ENCODE data around the gene SUMO2. TPM values are rescaled to one million over a fixed set of nuclear protein-coding genes. Genes with fewer than 3 reads are reported as not detected.

Gene SUMO2
- total RNA-seq, 4 donors from 2014 or later, result 38.1 to 62.9 (median 59.8) TPM

DNA sequence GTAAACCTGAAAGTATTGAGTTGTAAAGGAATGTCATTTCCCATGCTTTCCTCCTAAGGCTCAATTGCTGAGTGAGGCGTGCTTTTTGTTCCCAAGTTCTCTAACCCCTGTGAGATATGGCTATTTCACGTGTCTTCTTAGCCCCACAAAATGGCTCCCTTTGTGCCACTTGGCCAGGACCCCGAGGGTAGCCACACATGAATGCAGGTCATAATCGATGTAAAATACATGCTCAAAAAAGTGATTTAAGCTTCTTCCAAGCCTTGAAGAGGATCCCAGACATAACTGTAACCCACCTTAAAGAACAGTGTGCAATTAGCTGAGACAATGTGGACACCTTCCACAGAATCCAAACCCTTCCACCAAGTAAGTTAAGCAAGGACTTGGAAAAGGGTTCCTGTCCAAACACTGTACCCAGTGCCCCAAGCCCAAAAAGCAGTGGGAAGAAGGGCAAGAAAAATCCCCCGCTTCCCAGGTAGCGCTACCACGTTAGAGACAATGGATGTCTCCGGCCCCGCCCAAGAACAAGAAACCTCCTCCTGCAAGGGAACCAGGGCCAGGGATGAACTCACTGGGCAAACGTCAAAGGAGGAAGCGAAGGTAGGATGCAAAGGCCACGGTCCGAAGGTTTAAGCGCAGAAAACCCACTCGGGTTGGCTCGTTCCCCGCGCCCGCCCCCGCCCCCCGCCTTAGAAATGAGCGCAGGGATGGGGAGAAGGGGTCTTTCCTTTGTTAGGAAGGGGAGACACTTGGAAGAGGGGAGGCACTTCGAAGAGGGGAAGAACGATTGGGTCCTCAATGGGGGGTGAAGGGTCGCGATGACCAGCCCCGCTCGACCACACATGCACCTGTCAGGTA, 29.6 kb downstream of the SUMO2 start:
- Histone ChIP-seq H3K9me3 (no peaks in the 10 kb centered on the region), H3K27me3 (no peaks in the 10 kb centered on the region), H3K36me3 (peaks cover 0 to 10% (median 0%) of the 10 kb centered on the region in 3 donors), H3K4me3 (peak overlapping the region; percentile 40 to 88 (median 76)), H3K27ac (peak overlapping the region in 1 of 4 donors; percentile 81), H3K4me1 (peaks cover 0 to 19% (median 13%) of the 10 kb centered on the region in 4 donors)
- peak in 1 of 2 donors; percentile 15 for DNase-seq (ENCODE audit: low spot score in 2 of 2)
- no peak for TF ChIP-seq POLR2A (IDR thresholded peaks at IDR 0.05)
- WGBS, 2 donors, result 4 to 5% methylated on average over 28 of the region's 28 CpGs

DNA sequence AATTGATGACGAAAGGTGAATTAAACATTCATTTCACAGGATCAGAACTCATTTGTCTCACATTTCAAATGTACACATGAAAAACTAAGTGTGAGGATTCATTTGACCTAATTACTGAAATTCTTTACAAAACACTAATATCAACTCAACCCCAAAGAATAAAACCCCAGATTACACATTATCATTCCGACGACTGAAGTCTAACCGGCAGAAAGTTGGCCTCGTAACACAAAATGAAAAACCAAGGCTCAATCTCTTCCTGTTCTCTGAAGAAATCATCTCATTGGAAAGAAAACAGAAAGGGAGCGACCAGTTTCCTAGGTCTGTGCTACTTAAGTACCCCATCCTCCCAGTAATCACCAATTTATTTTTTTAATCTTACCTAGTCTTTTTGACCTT, 30.2 kb downstream of the SUMO2 start:
- H3K27me3 ChIP-seq, result no peaks in the 10 kb centered on the region
- no peak for TF ChIP-seq POLR2A (IDR thresholded peaks at IDR 0.05)
- TF ChIP-seq, protein P1, sequence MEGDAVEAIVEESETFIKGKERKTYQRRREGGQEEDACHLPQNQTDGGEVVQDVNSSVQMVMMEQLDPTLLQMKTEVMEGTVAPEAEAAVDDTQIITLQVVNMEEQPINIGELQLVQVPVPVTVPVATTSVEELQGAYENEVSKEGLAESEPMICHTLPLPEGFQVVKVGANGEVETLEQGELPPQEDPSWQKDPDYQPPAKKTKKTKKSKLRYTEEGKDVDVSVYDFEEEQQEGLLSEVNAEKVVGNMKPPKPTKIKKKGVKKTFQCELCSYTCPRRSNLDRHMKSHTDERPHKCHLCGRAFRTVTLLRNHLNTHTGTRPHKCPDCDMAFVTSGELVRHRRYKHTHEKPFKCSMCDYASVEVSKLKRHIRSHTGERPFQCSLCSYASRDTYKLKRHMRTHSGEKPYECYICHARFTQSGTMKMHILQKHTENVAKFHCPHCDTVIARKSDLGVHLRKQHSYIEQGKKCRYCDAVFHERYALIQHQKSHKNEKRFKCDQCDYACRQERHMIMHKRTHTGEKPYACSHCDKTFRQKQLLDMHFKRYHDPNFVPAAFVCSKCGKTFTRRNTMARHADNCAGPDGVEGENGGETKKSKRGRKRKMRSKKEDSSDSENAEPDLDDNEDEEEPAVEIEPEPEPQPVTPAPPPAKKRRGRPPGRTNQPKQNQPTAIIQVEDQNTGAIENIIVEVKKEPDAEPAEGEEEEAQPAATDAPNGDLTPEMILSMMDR (IDR thresholded peaks at IDR 0.05), result no peak
- TF ChIP-seq EP300 (IDR thresholded peaks at IDR 0.05), result no peak
- H3K4me3 ChIP-seq, result no peak overlapping the region
- H3K4me1 ChIP-seq, result peaks cover 0 to 19% (median 13%) of the 10 kb centered on the region in 4 donors
- DNase-seq (ENCODE audit: low spot score in 2 of 2), result no peak
- 77 to 79% methylated on average over 6 of the region's 6 CpGs for WGBS, 2 donors
- peaks cover 0 to 12% (median 0%) of the 10 kb centered on the region in 3 donors for H3K36me3 ChIP-seq
- no peak overlapping the region for H3K27ac ChIP-seq
- H3K9me3 ChIP-seq, result no peaks in the 10 kb centered on the region

DNA sequence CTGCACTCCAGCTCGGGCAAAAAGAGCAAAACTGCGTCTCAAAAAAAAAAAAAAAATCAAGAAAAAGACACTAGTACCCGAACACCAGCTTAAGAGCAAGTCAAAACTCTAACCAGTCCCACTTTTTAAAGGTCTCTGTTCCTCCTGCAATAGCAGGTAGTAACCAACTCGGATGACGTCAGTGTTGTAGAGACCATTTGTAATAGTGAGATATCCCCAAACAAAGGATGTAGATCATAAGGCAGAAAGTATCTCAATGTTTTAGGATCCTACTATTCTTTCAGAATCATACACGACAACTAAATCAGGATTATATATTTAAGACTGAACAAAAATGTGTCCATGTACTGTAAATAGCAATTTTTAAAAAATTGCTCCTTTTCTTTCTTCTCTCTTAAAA, 30.8 kb downstream of the SUMO2 start:
- Histone ChIP-seq H3K4me3 (no peak overlapping the region), H3K27me3 (no peaks in the 10 kb centered on the region), H3K27ac (no peak overlapping the region), H3K36me3 (peaks cover 0 to 16% (median 0%) of the 10 kb centered on the region in 3 donors), H3K4me1 (peaks cover 0 to 19% (median 13%) of the 10 kb centered on the region in 4 donors), H3K9me3 (no peaks in the 10 kb centered on the region)
- no peak for DNase-seq (ENCODE audit: low spot score in 2 of 2)
- 84 to 92% methylated on average over 6 of the region's 6 CpGs for WGBS, 2 donors
- TF ChIP-seq POLR2A (IDR thresholded peaks at IDR 0.05) (no peak), EP300 (IDR thresholded peaks at IDR 0.05) (no peak)
- TF ChIP-seq, protein P1 (IDR thresholded peaks at IDR 0.05), result no peak

GRCh38 chr17:75147878-75148546, 34.7 kb downstream of the SUMO2 start:
- H3K27me3 ChIP-seq, result no peaks in the 10 kb centered on the region
- TF ChIP-seq EP300 (IDR thresholded peaks at IDR 0.05) (no peak), POLR2A (IDR thresholded peaks at IDR 0.05) (no peak)
- TF ChIP-seq, protein P1 (IDR thresholded peaks at IDR 0.05), result no peak
- no peaks in the 10 kb centered on the region for H3K9me3 ChIP-seq
- peak overlapping the region in 1 of 4 donors; percentile 52 for H3K27ac ChIP-seq
- no peak for DNase-seq (ENCODE audit: low spot score in 2 of 2)
- no peak overlapping the region for H3K4me3 ChIP-seq
- H3K4me1 ChIP-seq, result peaks cover 0 to 7% (median 4%) of the 10 kb centered on the region in 4 donors
- H3K36me3 ChIP-seq, result peaks cover 0 to 53% (median 0%) of the 10 kb centered on the region in 3 donors
- 83 to 89% methylated on average over 6 of the region's 6 CpGs for WGBS, 2 donors

- Histone ChIP-seq H3K36me3 (peaks cover 0 to 64% (median 0%) of the 10 kb centered on the region in 3 donors), H3K27ac (no peak overlapping the region), H3K27me3 (no peaks in the 10 kb centered on the region), H3K9me3 (no peaks in the 10 kb centered on the region), H3K4me1 (no peaks in the 10 kb centered on the region), H3K4me3 (no peak overlapping the region)
- 85 to 87% methylated on average over 3 of the region's 3 CpGs for WGBS, 2 donors
- TF ChIP-seq, protein P1 (IDR thresholded peaks at IDR 0.05), result no peak
- TF ChIP-seq EP300 (IDR thresholded peaks at IDR 0.05), result no peak
- TF ChIP-seq POLR2A (IDR thresholded peaks at IDR 0.05), result no peak
- DNase-seq (ENCODE audit: low spot score in 2 of 2), result no peak
Measured at GRCh38 chr17:75146592-75146991, 36.2 kb downstream of the SUMO2 start.
